Measurements from ENCODE around the gene MRPL53. TPM values are rescaled to one million over a fixed set of nuclear protein-coding genes. Genes with fewer than 3 reads are reported as not detected.

The MRPL53 gene
- total and polyA plus RNA-seq, 2 of the 13 experiments (the other 11 are each of a cell fraction or from before 2014, with no cell fraction given), result 34.3 to 51.9 TPM

DNA sequence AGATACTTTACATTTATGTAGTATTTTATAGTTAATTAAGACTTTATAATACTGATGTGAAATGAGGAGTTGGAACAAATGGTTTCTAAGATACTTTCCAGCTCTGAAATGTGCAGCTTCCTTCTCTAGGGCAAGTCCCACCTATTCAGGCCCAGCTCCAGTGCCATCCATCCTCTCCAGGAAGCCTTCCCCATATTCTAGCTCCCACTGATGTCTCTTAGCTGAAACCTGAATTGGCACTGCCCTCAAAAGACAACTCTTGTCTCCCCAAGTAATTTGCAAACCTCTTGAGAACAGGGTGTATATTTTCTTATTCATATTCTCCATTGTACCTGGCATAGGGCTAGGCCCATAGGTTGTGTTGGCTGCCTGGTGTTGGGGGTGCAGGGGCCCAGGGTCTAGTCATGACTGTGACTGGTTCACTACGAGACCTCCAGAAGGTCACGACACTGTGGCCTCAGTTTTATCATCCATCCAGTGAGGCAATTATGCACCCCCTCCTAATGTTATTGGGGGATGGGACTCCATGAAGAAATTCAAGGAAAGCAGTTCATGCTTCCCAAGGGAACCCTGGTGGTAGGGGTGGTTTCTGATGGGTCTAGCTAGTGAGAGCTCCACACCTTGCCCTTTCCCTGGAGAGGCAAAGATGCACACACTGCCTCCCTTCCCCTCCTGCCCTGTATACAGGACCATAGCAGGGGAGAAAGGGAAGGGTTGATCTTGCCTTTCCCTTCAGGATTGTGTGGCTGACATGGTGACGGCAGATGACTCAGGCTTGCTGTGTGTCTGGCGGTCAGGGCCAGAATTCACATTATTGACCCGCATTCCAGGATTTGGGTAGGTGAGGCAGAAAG, 48.1 kb downstream of the MRPL53 start (continued):
- TF ChIP-seq ZNF318 (CRISPR knock-in tag; IDR thresholded peaks at IDR 0.05) (peak; percentile 70; the same call in 1 of the 2 replicates), HOXA5 (CRISPR knock-in tag; IDR thresholded peaks at IDR 0.05) (0 out of 2 replicates have a peak, but pooled peaks have one; percentile 59), BCL6 (CRISPR knock-in tag; IDR thresholded peaks at IDR 0.05) (no peak), FOXO1 (CRISPR knock-in tag; IDR thresholded peaks at IDR 0.05) (no peak), GTF3A (CRISPR knock-in tag; conservative IDR thresholded peaks at IDR 0.05) (no peak), ZNF501 (CRISPR knock-in tag; IDR thresholded peaks at IDR 0.05) (peak; percentile 69), MED1 (CRISPR knock-in tag; IDR thresholded peaks at IDR 0.05) (peak; percentile 38; the same call in 1 of the 2 replicates), HNRNPH1 (optimal IDR thresholded peaks at IDR 0.05; ENCODE audit: low read depth, low read length) (peak; percentile 18), ZNF333 (CRISPR knock-in tag; IDR thresholded peaks at IDR 0.05; ENCODE audit: borderline replicate concordance) (no peak), NR2F6 (IDR thresholded peaks at IDR 0.05) (peak; percentile 36; the same call in 1 of the 2 replicates), NR2F6 (CRISPR knock-in tag; IDR thresholded peaks at IDR 0.05) (0 out of 2 replicates have a peak, but pooled peaks have one; percentile 8), ZFYVE20 (CRISPR knock-in tag; IDR thresholded peaks at IDR 0.05; ENCODE audit: borderline replicate concordance, low read depth) (no peak), ZNF550 (CRISPR knock-in tag; IDR thresholded peaks at IDR 0.05; ENCODE audit: borderline replicate concordance) (0 out of 2 replicates have a peak, but pooled peaks have one; percentile 9), SIN3A (IDR thresholded peaks at IDR 0.05; ENCODE audit: borderline replicate concordance, low read depth, low read length) (0 out of 2 replicates have a peak, but pooled peaks have one; percentile 58), MIXL1 (CRISPR knock-in tag; IDR thresholded peaks at IDR 0.05) (no peak; the same call in 1 of the 2 replicates), ZNF563 (CRISPR knock-in tag; IDR thresholded peaks at IDR 0.05) (0 out of 2 replicates have a peak, but pooled peaks have one; percentile 32), ZFP1 (CRISPR knock-in tag; IDR thresholded peaks at IDR 0.05) (no peak), ZNF350 (CRISPR knock-in tag; IDR thresholded peaks at IDR 0.05; ENCODE audit: borderline replicate concordance, low read depth) (0 out of 2 replicates have a peak, but pooled peaks have one; percentile 57), SP2 (CRISPR knock-in tag; IDR thresholded peaks at IDR 0.05) (0 out of 2 replicates have a peak, but pooled peaks have one; percentile 26)
- TF ChIP-seq, protein P1, sequence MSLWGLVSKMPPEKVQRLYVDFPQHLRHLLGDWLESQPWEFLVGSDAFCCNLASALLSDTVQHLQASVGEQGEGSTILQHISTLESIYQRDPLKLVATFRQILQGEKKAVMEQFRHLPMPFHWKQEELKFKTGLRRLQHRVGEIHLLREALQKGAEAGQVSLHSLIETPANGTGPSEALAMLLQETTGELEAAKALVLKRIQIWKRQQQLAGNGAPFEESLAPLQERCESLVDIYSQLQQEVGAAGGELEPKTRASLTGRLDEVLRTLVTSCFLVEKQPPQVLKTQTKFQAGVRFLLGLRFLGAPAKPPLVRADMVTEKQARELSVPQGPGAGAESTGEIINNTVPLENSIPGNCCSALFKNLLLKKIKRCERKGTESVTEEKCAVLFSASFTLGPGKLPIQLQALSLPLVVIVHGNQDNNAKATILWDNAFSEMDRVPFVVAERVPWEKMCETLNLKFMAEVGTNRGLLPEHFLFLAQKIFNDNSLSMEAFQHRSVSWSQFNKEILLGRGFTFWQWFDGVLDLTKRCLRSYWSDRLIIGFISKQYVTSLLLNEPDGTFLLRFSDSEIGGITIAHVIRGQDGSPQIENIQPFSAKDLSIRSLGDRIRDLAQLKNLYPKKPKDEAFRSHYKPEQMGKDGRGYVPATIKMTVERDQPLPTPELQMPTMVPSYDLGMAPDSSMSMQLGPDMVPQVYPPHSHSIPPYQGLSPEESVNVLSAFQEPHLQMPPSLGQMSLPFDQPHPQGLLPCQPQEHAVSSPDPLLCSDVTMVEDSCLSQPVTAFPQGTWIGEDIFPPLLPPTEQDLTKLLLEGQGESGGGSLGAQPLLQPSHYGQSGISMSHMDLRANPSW (CRISPR knock-in tag; IDR thresholded peaks at IDR 0.05; ENCODE audit: borderline replicate concordance), result no peak

Data from HepG2 (cell line).